Hepatocyte (in vitro differentiated cells): ENCODE measurements around the gene FAM167B. TPM values are rescaled to one million over a fixed set of nuclear protein-coding genes. Genes with fewer than 3 reads are reported as not detected.

Experiments
- DNase-seq: peaks from one replicate; pipeline ENCODE4 v3.0.0-alpha.2; 2016; ENCODE audit warnings: low spot score
- H2AFZ ChIP-seq: fragments of 200-600 bp; sonication (generic); 2 replicates; pipeline ENCODE4 v1.6.0; 2016; ENCODE audit warnings: antibody characterized with exemption, mild to moderate bottlenecking
- H3K27ac ChIP-seq: fragments of 200-600 bp; sonication (generic); 2 replicates; pipeline ENCODE4 v1.5.1; 2016; ENCODE audit warnings: mild to moderate bottlenecking
- H3K27me3 ChIP-seq: fragments of 200-600 bp; sonication (generic); 2 replicates; pipeline ENCODE4 v1.6.1; 2016
- H3K36me3 ChIP-seq: fragments of 200-600 bp; sonication (generic); replicated peaks from 2 replicates; pipeline ENCODE4 v1.5.1; 2016; ENCODE audit warnings: low read depth; ENCODE audit not compliant: insufficient read depth
- H3K4me1 ChIP-seq: fragments of 200-600 bp; sonication (generic); 2 replicates; pipeline ENCODE4 v1.5.1; 2016; ENCODE audit warnings: mild to moderate bottlenecking, moderate library complexity; ENCODE audit not compliant: insufficient read depth
- H3K4me2 ChIP-seq: fragments of 200-600 bp; sonication (generic); 2 replicates; pipeline ENCODE4 v1.6.0; 2016
- H3K4me3 ChIP-seq: fragments of 200-600 bp; sonication (generic); 2 replicates; pipeline ENCODE4 v1.5.1; 2016; ENCODE audit warnings: mild to moderate bottlenecking
- H3K79me2 ChIP-seq: fragments of 200-600 bp; sonication (generic); 2 replicates; pipeline ENCODE4 v1.6.0; 2017; ENCODE audit warnings: mild to moderate bottlenecking
- H3K9me2 ChIP-seq: fragments of 200-600 bp; sonication (generic); replicated peaks from 2 replicates; pipeline ENCODE4 v1.6.0; 2017; ENCODE audit warnings: mild to moderate bottlenecking; ENCODE audit not compliant: insufficient read depth
- H3K9me3 ChIP-seq: fragments of 200-600 bp; sonication (generic); 2 replicates; pipeline ENCODE4 v1.5.1; 2016; ENCODE audit warnings: low read depth, mild to moderate bottlenecking
- H4K20me1 ChIP-seq: fragments of 200-600 bp; sonication (generic); 2 replicates; pipeline ENCODE4 v1.6.0; 2016; ENCODE audit warnings: mild to moderate bottlenecking; ENCODE audit not compliant: insufficient read depth, poor library complexity, severe bottlenecking
- EZH2 ChIP-seq: fragments of 200-600 bp; sonication (generic); IDR thresholded peaks from 2 replicates; pipeline ENCODE4 v1.6.1; 2016; ENCODE audit warnings: antibody characterized with exemption, mild to moderate bottlenecking, borderline replicate concordance
- EZH2phosphoT487 ChIP-seq: fragments of 200-600 bp; sonication (generic); IDR thresholded peaks from one replicate; pipeline ENCODE4 v1.6.1; 2018; ENCODE audit warnings: antibody characterized with exemption, mild to moderate bottlenecking, low read depth, moderate library complexity; ENCODE audit not compliant: unreplicated experiment, severe bottlenecking
- WGBS: methylation state at CpG from one replicate; pipeline ENCODE4 v1.1.6; 2016; ENCODE audit warnings: low lambda C conversion rate; ENCODE audit errors: missing lambda C conversion rate; 5-methylcytosine and 5-hydroxymethylcytosine counted together
- polyA plus RNA-seq: library from polyadenylated mRNA; unstranded; fragments of >200 nt; fragmentation: Nextera tagmentation; extraction: Ambion mirVana; gene quantifications from 2 replicates; pipeline ENCODE4 v1.2.1, GENCODE V29; 2016
- total RNA-seq: library from RNA; depleted of rRNA; stranded (reverse); fragments of >200 nt; gene quantifications from 2 replicates; pipeline ENCODE4 v1.2.3, GENCODE V29; 2014
- TF ChIP-seq, protein P1 (sequence below): fragments of 200-600 bp; sonication (generic); IDR thresholded peaks from 2 replicates; pipeline ENCODE4 v1.5.1; 2016; ENCODE audit warnings: antibody characterized with exemption, mild to moderate bottlenecking; ENCODE audit not compliant: poor library complexity

FAM167B gene
- total and polyA plus RNA-seq, 2 experiments from 2014 or later = 0.53 to 0.75 TPM

DNA sequence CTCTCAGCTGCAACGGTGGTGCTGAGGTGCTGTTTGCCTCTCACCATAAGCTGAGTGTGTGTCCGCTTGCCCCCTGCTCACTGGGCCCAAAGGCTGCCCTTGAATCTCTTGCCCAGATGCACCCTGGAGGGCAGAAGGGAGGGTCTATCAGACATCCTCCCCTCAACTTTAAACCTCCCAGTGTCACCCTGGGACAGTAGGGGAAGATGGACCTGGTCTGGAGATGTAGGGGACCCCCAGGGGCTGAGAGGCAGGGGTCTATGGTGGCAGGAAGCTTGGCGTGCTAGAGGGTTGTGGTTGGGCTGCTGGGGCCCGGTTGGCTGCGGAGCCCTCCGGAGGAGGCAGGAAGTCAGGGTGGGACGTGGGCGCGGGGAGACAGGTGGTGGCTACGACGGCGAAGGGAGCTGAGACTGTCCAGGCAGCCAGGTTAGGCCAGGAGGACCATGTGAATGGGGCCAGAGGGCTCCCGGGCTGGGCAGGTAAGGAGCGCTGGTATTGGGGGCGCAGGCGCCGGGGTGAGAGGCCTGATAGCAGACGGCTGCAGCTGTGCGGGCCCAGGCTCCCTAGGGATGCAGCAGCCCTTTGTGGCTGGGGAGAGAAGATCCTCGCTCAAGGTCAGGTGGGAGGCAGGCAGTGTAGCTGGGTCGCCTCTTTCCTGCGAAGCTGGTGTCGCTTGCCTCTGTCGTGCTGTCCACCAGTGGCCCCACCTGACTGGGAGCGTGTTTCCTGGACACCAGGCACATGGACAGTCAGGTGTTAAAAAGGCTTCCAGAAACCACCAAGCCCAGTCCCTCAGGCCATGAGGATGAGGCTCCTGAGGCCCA is 4.1 kb downstream of the FAM167B start, which contains the start of gene LCK:
Gene LCK, plus strand, starts transcription at position 373 of the 824 bp plus-strand sequence. CDS start 23,065 bp downstream, outside the sequence.
- 89% methylated on average over 25 of the region's 25 CpGs for WGBS
- Histone ChIP-seq H3K4me1 (peaks cover 4% of the 10 kb centered on the region), H4K20me1 (no peaks in the 10 kb centered on the region), H3K9me2 (no peaks in the 10 kb centered on the region), H3K4me3 (no peak within 1 kb of the TSS), H3K4me2 (no peak within 1 kb of the TSS), H3K36me3 (no peaks in the 10 kb centered on the region), H2AFZ (no peak within 1 kb of the TSS), H3K79me2 (no peaks in the 10 kb centered on the region), H3K27me3 (no peaks in the 10 kb centered on the region), H3K27ac (no peak within 1 kb of the TSS), H3K9me3 (no peaks in the 10 kb centered on the region)
- no peak for DNase-seq
- TF ChIP-seq EZH2 (no peak), EZH2phosphoT487 (no peak)
- TF ChIP-seq, protein P1, sequence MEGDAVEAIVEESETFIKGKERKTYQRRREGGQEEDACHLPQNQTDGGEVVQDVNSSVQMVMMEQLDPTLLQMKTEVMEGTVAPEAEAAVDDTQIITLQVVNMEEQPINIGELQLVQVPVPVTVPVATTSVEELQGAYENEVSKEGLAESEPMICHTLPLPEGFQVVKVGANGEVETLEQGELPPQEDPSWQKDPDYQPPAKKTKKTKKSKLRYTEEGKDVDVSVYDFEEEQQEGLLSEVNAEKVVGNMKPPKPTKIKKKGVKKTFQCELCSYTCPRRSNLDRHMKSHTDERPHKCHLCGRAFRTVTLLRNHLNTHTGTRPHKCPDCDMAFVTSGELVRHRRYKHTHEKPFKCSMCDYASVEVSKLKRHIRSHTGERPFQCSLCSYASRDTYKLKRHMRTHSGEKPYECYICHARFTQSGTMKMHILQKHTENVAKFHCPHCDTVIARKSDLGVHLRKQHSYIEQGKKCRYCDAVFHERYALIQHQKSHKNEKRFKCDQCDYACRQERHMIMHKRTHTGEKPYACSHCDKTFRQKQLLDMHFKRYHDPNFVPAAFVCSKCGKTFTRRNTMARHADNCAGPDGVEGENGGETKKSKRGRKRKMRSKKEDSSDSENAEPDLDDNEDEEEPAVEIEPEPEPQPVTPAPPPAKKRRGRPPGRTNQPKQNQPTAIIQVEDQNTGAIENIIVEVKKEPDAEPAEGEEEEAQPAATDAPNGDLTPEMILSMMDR = no peak

DNA sequence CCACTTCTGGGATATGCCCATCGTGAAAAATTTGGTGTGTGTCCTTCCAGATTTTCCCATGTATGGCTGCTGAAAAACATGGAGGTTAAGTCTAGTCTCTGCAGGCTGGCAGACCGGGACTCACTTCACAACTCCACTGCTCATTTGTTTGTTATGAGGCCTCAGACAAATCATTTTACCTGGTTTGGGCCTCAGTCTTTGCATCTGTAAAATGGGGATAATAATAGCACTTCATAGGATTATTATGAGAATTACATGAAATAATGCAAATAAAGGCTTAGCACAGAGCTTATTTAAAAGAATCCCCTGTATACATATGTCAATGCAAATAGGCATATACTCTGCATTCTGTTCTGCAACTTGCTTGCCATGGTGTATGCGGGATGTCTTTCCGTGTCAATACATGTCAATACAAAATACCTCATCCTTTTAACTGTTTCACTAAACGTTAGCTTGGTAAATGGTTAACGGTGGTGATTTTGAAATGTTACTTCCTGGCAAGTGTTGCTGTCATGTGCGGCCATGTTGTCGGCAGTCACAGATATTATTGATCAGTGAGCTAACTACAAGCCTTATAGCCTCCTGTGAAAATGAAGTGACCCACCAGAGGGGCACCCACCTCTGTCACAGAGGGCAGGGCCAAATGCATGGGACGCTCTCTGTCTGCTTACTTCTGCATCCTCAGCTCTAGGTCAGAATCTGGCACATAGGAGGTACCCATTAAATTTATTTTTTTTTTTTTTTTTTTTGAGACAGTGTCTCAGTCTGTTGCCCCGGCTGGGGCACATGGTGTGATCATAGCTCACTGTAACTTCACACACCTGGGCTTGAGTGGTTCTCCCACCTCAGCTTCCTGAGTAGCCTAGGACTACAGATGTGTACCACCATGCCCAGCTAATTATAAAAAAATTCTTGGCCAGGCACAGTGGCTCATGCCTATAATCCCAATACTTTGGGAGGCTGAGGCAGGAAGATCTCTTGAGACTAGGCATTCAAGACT is 8.3 kb downstream of the FAM167B start:
- Histone ChIP-seq H3K27me3 (no peaks in the 10 kb centered on the region), H3K9me2 (no peaks in the 10 kb centered on the region)

DNA sequence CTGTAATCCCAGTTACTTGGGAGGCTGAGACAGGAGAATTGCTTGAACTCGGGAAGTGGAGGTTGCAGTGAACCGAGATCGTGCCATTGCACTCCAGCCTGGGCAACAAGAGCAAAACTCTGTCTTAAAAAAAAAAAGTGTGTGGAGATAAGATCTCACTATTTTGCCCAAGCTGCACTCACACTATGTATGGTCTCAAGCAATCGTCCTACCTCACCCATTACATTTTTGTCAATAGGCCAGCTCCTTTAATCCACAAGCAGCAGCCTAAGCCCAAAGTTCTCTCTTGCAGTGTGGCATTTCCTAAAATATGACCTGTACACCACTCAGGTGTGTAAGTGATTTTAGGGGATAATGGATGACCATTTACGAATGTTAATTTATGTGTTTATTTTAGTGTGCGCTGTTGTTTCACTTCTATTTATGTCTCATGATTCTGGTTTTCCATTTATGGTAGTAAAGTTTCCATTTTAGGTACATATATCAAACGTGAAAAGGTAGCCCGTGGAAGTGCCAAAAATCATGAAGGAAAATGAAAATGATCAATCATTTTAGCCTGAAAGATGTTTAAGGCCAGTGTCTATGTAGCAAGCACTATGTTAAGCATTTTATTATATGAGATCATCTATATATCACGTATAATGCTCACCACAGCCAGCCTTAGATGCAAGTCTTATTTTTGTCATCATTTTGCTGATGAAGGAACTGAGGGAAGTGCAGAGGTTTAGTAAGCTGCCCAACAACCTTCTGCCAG is 9.6 kb downstream of the FAM167B start:
- Histone ChIP-seq H3K27ac (no peak overlapping the region), H3K36me3 (no peaks in the 10 kb centered on the region), H2AFZ (no peak overlapping the region), H3K27me3 (no peaks in the 10 kb centered on the region), H3K9me3 (no peaks in the 10 kb centered on the region), H3K4me3 (no peak overlapping the region), H4K20me1 (no peaks in the 10 kb centered on the region), H3K9me2 (no peaks in the 10 kb centered on the region), H3K4me1 (no peaks in the 10 kb centered on the region), H3K79me2 (no peaks in the 10 kb centered on the region), H3K4me2 (no peak overlapping the region)
- TF ChIP-seq EZH2 (no peak), EZH2phosphoT487 (no peak)
- TF ChIP-seq, protein P1 = no peak
- no peak for DNase-seq
- WGBS = 79% methylated on average over 9 of the region's 9 CpGs

More for the DNA sequence above, 8.3 kb downstream of the FAM167B start:
- TF ChIP-seq EZH2 = no peak
- no peak for TF ChIP-seq EZH2phosphoT487
- TF ChIP-seq, protein P1 = no peak
- no peaks in the 10 kb centered on the region for H3K79me2 ChIP-seq
- no peaks in the 10 kb centered on the region for H4K20me1 ChIP-seq
- H3K27ac ChIP-seq = no peak overlapping the region
- no peak for DNase-seq
- no peak overlapping the region for H3K4me3 ChIP-seq
- H3K4me2 ChIP-seq = no peak overlapping the region
- H2AFZ ChIP-seq = no peak overlapping the region
- no peaks in the 10 kb centered on the region for H3K36me3 ChIP-seq
- WGBS = 88% methylated on average over 10 of the region's 10 CpGs
- no peaks in the 10 kb centered on the region for H3K4me1 ChIP-seq
- no peaks in the 10 kb centered on the region for H3K9me3 ChIP-seq
